Type B pancreatic cell (in vitro differentiated cells): Measurements from ENCODE around the gene CNRIP1. TPM values are rescaled to one million over a fixed set of nuclear protein-coding genes. Genes with fewer than 3 reads are reported as not detected.

ENCODE experiments used
- DNase-seq: peaks from one replicate; pipeline ENCODE4 v3.0.0; 2021; ENCODE audit warnings: mixed read lengths; ENCODE audit not compliant: unreplicated experiment; ENCODE audit errors: extremely low spot score
- H3K27ac Mint-ChIP-seq: 2 replicates; pipeline ENCODE4 v1.8.0; 2021; ENCODE audit warnings: mild to moderate bottlenecking, mixed read lengths
- H3K27me3 Mint-ChIP-seq: 2 replicates; pipeline ENCODE4 v1.8.0; 2021; ENCODE audit warnings: mixed read lengths
- H3K36me3 Mint-ChIP-seq: 2 replicates; pipeline ENCODE4 v1.8.0; 2021; ENCODE audit warnings: mixed read lengths
- H3K4me1 Mint-ChIP-seq: one replicate; pipeline ENCODE4 v1.8.0; 2021; ENCODE audit warnings: mixed read lengths; ENCODE audit not compliant: unreplicated experiment
- H3K4me3 Mint-ChIP-seq: 2 replicates; pipeline ENCODE4 v1.8.0; 2021; ENCODE audit warnings: mild to moderate bottlenecking, mixed read lengths
- H3K9me3 Mint-ChIP-seq: 2 replicates; pipeline ENCODE4 v1.8.0; 2021; ENCODE audit warnings: mixed read lengths
- CTCF ChIP-seq: fragments of 200-600 bp; sonication (generic); conservative IDR thresholded peaks from 2 replicates; pipeline ENCODE4 v1.5.0; 2021; ENCODE audit warnings: antibody characterized with exemption, mild to moderate bottlenecking
- total RNA-seq: library from RNA; stranded (reverse); gene quantifications from 2 replicates; pipeline ENCODE4 v1.2.1, GENCODE V29; 2021; ENCODE audit warnings: low replicate concordance

CNRIP1 gene
- total RNA-seq, 1 donor from 2014 or later = 15.0 TPM

GRCh38 chr2:68244456-68244855, 75.3 kb downstream of the CNRIP1 start:
- no peak for TF ChIP-seq CTCF
- Mint-ChIP-seq H3K4me3 (no peak overlapping the region), H3K27ac (no peak overlapping the region)

More at GRCh38 chr2:68244456-68244855, 75.3 kb downstream of the CNRIP1 start:
- no peaks in the 10 kb centered on the region for H3K9me3 Mint-ChIP-seq
- no peaks in the 10 kb centered on the region for H3K27me3 Mint-ChIP-seq
- no peak for DNase-seq
- peaks cover 11% of the 10 kb centered on the region for H3K4me1 Mint-ChIP-seq
- peaks cover 8% of the 10 kb centered on the region for H3K36me3 Mint-ChIP-seq

Other genes with a start within 250 kb of the CNRIP1 start
- 13.5 and 14.8 TPM in 2 replicates for gene PNO1, start 162.1 kb downstream of the CNRIP1 start, total RNA-seq
- gene PPP3R1, start 67.4 kb downstream of the CNRIP1 start, total RNA-seq = 46.3 and 46.5 TPM in 2 replicates
- not detected in 2 replicates for gene PLEK, start 45.3 kb upstream of the CNRIP1 start, total RNA-seq
- gene FBXO48, start 147.3 kb upstream of the CNRIP1 start, total RNA-seq = 1.00 and 2.0 TPM in 2 replicates
- gene APLF, start 147.6 kb upstream of the CNRIP1 start, total RNA-seq = 3.8 and 6.2 TPM in 2 replicates